ENCODE results near the gene UNC13A.
A peak's percentile ranks its signal among the peaks of the same experiment; 100 is the strongest.

DNA sequence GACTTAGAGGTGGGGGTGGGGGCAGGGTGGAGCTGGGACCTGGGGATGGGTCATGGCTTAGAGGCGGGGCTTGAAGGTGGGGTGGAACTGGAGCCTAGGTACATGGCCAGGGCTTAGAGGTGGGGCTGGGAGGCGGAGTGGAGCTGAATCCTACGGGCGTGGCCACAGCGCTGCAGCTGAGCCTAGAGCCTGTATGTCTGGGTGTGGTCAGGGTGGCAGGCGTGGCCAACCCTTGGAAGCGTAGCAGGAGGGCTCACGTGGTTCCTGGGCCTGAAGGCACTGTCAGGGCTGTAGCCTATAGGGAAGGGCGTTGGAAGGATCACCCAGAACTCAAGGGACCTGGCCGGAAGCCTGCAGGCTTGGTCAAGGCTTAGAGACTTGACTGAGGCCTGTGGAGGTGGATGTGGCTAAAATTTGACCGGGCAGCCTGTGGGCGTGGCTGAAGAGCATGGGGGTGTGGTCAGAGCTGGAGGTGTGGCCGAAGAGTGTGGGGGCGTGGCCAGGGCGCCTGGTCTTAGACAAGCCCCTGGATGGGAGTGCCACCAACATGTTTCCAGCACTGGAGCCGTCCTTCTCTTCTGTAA, 108.4 kb downstream of the UNC13A start:
- TF ChIP-seq, protein P1, sequence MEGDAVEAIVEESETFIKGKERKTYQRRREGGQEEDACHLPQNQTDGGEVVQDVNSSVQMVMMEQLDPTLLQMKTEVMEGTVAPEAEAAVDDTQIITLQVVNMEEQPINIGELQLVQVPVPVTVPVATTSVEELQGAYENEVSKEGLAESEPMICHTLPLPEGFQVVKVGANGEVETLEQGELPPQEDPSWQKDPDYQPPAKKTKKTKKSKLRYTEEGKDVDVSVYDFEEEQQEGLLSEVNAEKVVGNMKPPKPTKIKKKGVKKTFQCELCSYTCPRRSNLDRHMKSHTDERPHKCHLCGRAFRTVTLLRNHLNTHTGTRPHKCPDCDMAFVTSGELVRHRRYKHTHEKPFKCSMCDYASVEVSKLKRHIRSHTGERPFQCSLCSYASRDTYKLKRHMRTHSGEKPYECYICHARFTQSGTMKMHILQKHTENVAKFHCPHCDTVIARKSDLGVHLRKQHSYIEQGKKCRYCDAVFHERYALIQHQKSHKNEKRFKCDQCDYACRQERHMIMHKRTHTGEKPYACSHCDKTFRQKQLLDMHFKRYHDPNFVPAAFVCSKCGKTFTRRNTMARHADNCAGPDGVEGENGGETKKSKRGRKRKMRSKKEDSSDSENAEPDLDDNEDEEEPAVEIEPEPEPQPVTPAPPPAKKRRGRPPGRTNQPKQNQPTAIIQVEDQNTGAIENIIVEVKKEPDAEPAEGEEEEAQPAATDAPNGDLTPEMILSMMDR (IDR thresholded peaks at IDR 0.05) = no peak
- TF ChIP-seq POLR2A (IDR thresholded peaks at IDR 0.05) = peak in 1 of 2 donors; percentile 16

Data from heart left ventricle (tissue), 13 donors.